SK-N-SH (cell line): ENCODE measurements around the gene TBXAS1.

ENCODE experiments used
- EP300 ChIP-seq, 2 experiments: IDR thresholded peaks; 2 replicates each; pipeline versions ENCODE4 v1.4.0 to v1.6.1; 2012; ENCODE audit warnings: borderline replicate concordance in 1 of 2, low read depth in 1 of 2, low read length in 1 of 2
- RXRA ChIP-seq: IDR thresholded peaks from 2 replicates; pipeline ENCODE4 v1.4.0; 2012; ENCODE audit warnings: low read depth, mild to moderate bottlenecking, borderline replicate concordance
- TF ChIP-seq, protein P1 (sequence below): fragments of 200-600 bp; sonication (generic); IDR thresholded peaks from 2 replicates; pipeline ENCODE4 v1.6.1; 2017; ENCODE audit warnings: antibody characterized with exemption, mild to moderate bottlenecking, moderate library complexity

DNA sequence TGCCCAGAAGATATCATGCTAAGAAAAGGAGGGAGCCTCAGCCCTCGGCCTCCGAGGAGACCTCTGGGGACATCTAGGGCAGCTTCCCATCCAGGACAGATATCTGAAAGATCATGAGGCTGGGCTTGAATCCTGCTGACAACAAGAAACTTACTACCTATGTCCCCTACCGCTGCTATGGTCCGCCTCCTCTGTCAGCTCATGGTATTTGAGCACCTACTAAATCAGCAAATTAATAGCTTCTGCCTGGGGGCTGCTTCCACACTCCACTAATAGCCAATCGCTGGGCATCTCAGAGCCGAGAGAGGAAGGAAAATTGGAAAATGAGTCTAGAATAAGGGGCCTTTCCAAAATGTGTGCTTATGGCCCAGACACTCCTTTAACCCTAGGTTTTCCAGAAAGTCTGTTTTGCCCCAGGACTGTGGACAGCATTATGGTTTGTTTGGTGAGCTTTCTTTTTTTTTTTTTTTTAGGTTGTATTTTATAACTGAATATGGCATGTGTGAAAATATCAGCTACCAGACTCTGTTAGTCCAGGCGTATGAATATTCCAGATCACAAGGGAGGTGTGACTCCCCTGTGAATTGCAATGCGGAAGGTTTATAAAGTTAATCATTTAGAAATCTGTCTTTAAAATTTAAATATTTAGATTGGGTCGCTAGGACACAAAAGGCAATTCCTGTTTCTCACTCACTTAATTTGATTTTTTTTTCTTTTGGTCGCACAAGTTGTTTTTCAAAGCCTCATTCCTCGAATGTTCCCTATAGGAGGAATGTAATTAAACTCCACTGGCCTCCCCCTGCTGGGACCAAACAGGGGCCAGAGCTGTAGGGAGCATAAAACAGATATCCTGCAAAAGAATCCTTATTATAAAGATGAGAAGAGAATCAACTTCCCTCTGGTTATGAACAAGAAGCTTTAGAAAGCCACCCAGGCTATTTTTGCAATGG is 144.3 kb downstream of the TBXAS1 start:
- TF ChIP-seq RXRA = no peak
- TF ChIP-seq, protein P1, sequence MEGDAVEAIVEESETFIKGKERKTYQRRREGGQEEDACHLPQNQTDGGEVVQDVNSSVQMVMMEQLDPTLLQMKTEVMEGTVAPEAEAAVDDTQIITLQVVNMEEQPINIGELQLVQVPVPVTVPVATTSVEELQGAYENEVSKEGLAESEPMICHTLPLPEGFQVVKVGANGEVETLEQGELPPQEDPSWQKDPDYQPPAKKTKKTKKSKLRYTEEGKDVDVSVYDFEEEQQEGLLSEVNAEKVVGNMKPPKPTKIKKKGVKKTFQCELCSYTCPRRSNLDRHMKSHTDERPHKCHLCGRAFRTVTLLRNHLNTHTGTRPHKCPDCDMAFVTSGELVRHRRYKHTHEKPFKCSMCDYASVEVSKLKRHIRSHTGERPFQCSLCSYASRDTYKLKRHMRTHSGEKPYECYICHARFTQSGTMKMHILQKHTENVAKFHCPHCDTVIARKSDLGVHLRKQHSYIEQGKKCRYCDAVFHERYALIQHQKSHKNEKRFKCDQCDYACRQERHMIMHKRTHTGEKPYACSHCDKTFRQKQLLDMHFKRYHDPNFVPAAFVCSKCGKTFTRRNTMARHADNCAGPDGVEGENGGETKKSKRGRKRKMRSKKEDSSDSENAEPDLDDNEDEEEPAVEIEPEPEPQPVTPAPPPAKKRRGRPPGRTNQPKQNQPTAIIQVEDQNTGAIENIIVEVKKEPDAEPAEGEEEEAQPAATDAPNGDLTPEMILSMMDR = no peak
- TF ChIP-seq EP300 (IDR thresholded peaks at IDR 0.05; ENCODE audit: borderline replicate concordance in 1 of 2, low read depth in 1 of 2, low read length in 1 of 2) = no peak
